A549 (cell line): ENCODE data around the gene PDE4D. TPM values are rescaled to one million over a fixed set of nuclear protein-coding genes. Genes with fewer than 3 reads are reported as not detected.

ENCODE experiments used
- ATAC-seq, 2 experiments: fragments of 200-7000 bp in 1 of 2; fragments of >200 bp in 1 of 2; cut with Nextera tagmentation in 1 of 2; cut with Tn5 transposase in 1 of 2; 3 replicates each; pipeline versions ENCODE4 v1.8.0 to v1.9.1; 2018 to 2020; ENCODE audit warnings: mild to moderate bottlenecking in 1 of 2, moderate library complexity in 1 of 2
- CTCF ChIA-PET: fragments of 300-600 bp; sonication (Branson Sonifier 250); formaldehyde crosslinking; extraction: SDS; loops from one replicate; lab custom pipeline; 2021; ENCODE audit warnings: antibody characterized with exemption, inconsistent platforms; lab: Yijun Ruan, JAX
- POLR2A ChIA-PET: fragments of 350-600 bp; formaldehyde crosslinking; extraction: SDS; loops from one replicate; lab custom pipeline; 2021; ENCODE audit warnings: antibody characterized with exemption, inconsistent platforms; lab: Yijun Ruan, JAX
- DNase-seq, 2 experiments: peaks; one replicate each; pipeline versions ENCODE4 v3.0.0 to v3.0.0-alpha.2; 2011 to 2016; ENCODE audit warnings: low read depth in 1 of 2, low spot score in 1 of 2
- FAIRE-seq: peaks from 2 replicates; lab custom pipeline; 2011; peaks lifted over from hg19 to GRCh38; lab: Jason Lieb, UNC
- H3K27ac ChIP-seq, 2 experiments: fragments of >200 bp; sonication (Bioruptor Twin); formaldehyde crosslinking; 3 replicates each; pipeline ENCODE4 v1.5.1; 2016 to 2017
- H3K4me1 ChIP-seq: fragments of >200 bp; sonication (Bioruptor Twin); formaldehyde crosslinking; 3 replicates; pipeline ENCODE4 v1.6.1; 2016
- H3K4me2 ChIP-seq: fragments of >200 bp; sonication (Bioruptor Twin); formaldehyde crosslinking; 3 replicates; pipeline ENCODE4 v1.6.1; 2016
- H3K4me3 ChIP-seq: fragments of >200 bp; sonication (Bioruptor Twin); formaldehyde crosslinking; 3 replicates; pipeline ENCODE4 v1.5.1; 2016
- H3K9me3 ChIP-seq: fragments of >200 bp; sonication (Bioruptor Twin); formaldehyde crosslinking; 3 replicates; pipeline ENCODE4 v1.6.1; 2016
- BHLHE40 ChIP-seq: IDR thresholded peaks from 2 replicates; pipeline ENCODE4 v1.6.1; 2012; ENCODE audit warnings: low read depth, low read length, inconsistent platforms
- CHD2 ChIP-seq: fragments of 150-350 bp; IDR thresholded peaks from 2 replicates; pipeline ENCODE4 v1.6.1; 2014; ENCODE audit warnings: low read length; ENCODE audit not compliant: partially characterized antibody
- EHF ChIP-seq: fragments of 250-450 bp; sonication (Bioruptor Pico); IDR thresholded peaks from 2 replicates; pipeline ENCODE4 v1.5.0; 2020; ENCODE audit warnings: mild to moderate bottlenecking
- EP300 ChIP-seq, 2 experiments: fragments of >200 bp; sonication (Bioruptor Twin); formaldehyde crosslinking; IDR thresholded peaks; 2 replicates in 1 of 2; 3 replicates in 1 of 2; pipeline ENCODE4 v1.6.1; 2016 to 2017
- ESRRA ChIP-seq: fragments of 150-350 bp; IDR thresholded peaks from 2 replicates; pipeline ENCODE4 v1.6.1; 2014; ENCODE audit warnings: mild to moderate bottlenecking, low read length, borderline replicate concordance
- FOXS1 ChIP-seq: fragments of 250-450 bp; sonication (Bioruptor Pico); IDR thresholded peaks from 2 replicates; pipeline ENCODE4 v1.5.0; 2020; ENCODE audit warnings: mild to moderate bottlenecking, moderate library complexity
- HDAC2 ChIP-seq: fragments of 200-600 bp; sonication (generic); IDR thresholded peaks from 2 replicates; pipeline ENCODE4 v1.6.1; 2016
- HMGXB4 ChIP-seq: fragments of 250-450 bp; sonication (Bioruptor Pico); IDR thresholded peaks from 2 replicates; pipeline ENCODE4 v1.5.0; 2021; ENCODE audit warnings: mild to moderate bottlenecking, moderate library complexity, borderline replicate concordance
- HOXA7 ChIP-seq: fragments of 250-450 bp; sonication (Bioruptor Pico); IDR thresholded peaks from 2 replicates; pipeline ENCODE4 v1.5.0; 2020; ENCODE audit warnings: mild to moderate bottlenecking, moderate library complexity
- JUN ChIP-seq, 2 experiments: fragments of >200 bp; sonication (Bioruptor Twin); formaldehyde crosslinking; IDR thresholded peaks; 2 replicates in 1 of 2; 3 replicates in 1 of 2; pipeline ENCODE4 v1.6.1; 2016 to 2017
- JUNB ChIP-seq: fragments of >200 bp; sonication (Bioruptor Twin); formaldehyde crosslinking; IDR thresholded peaks from 2 replicates; pipeline ENCODE4 v1.6.1; 2016
- KDM1A ChIP-seq: fragments of 200-600 bp; sonication (generic); IDR thresholded peaks from 2 replicates; pipeline ENCODE4 v1.6.1; 2016; ENCODE audit warnings: low read depth, mild to moderate bottlenecking
- KDM5A ChIP-seq: fragments of 200-600 bp; sonication (generic); IDR thresholded peaks from 2 replicates; pipeline ENCODE4 v1.6.1; 2016; ENCODE audit warnings: antibody characterized with exemption, mild to moderate bottlenecking
- MAFK ChIP-seq: fragments of 450-650 bp; IDR thresholded peaks from 2 replicates; pipeline ENCODE4 v1.6.1; 2014; ENCODE audit not compliant: partially characterized antibody
- NFE2L2 ChIP-seq: fragments of 150-350 bp; conservative IDR thresholded peaks from 2 replicates; pipeline ENCODE4 v1.6.1; 2014; ENCODE audit warnings: low read length
- NPAS2 ChIP-seq: fragments of 250-450 bp; sonication (Bioruptor Pico); IDR thresholded peaks from 2 replicates; pipeline ENCODE4 v1.8.0; 2022; ENCODE audit warnings: mild to moderate bottlenecking, moderate library complexity, borderline replicate concordance
- PHF8 ChIP-seq: fragments of 200-600 bp; sonication (generic); IDR thresholded peaks from 2 replicates; pipeline ENCODE4 v1.6.1; 2016; ENCODE audit warnings: low read depth, mild to moderate bottlenecking, antibody characterized with exemption, moderate library complexity, borderline replicate concordance
- POLR2AphosphoS2 ChIP-seq: conservative IDR thresholded peaks from 2 replicates; pipeline ENCODE4 v1.6.1; 2012; ENCODE audit warnings: low read length, improper control_type of control experiment, inconsistent platforms
- RAD21 ChIP-seq, 2 experiments: fragments of >200 bp in 1 of 2; sonication (Bioruptor Twin) in 1 of 2; formaldehyde crosslinking in 1 of 2; IDR thresholded peaks in 1 of 2; conservative IDR thresholded peaks in 1 of 2; 2 replicates in 1 of 2; 3 replicates in 1 of 2; pipeline ENCODE4 v1.6.1; 2012 to 2018; ENCODE audit warnings: inconsistent platforms in 1 of 2
- RARB ChIP-seq: fragments of 250-450 bp; sonication (Bioruptor Pico); IDR thresholded peaks from 2 replicates; pipeline ENCODE4 v1.8.0; 2021; ENCODE audit warnings: mild to moderate bottlenecking, moderate library complexity
- RCOR1 ChIP-seq: fragments of 150-350 bp; IDR thresholded peaks from 2 replicates; pipeline ENCODE4 v1.6.1; 2014; ENCODE audit warnings: antibody characterized with exemption, low read length, low read depth
- RFX5 ChIP-seq: fragments of 450-650 bp; IDR thresholded peaks from 2 replicates; pipeline ENCODE4 v1.7.1; 2014; ENCODE audit warnings: antibody characterized with exemption, mild to moderate bottlenecking, moderate library complexity
- SREBF2 ChIP-seq: fragments of 450-650 bp; IDR thresholded peaks from 2 replicates; pipeline ENCODE4 v1.6.1; 2014; ENCODE audit warnings: mild to moderate bottlenecking, moderate library complexity
- TP53 ChIP-seq: fragments of 250-450 bp; sonication (Bioruptor Pico); IDR thresholded peaks from 2 replicates; pipeline ENCODE4 v1.5.0; 2021; ENCODE audit warnings: mild to moderate bottlenecking, moderate library complexity
- ZFP36 ChIP-seq: fragments of 450-650 bp; IDR thresholded peaks from 2 replicates; pipeline ENCODE4 v1.6.1; 2014; ENCODE audit warnings: borderline replicate concordance; ENCODE audit not compliant: partially characterized antibody
- ZNF302 ChIP-seq: fragments of 250-450 bp; sonication (Bioruptor Pico); IDR thresholded peaks from 2 replicates; pipeline ENCODE4 v1.9.0; 2021; ENCODE audit warnings: inconsistent platforms, mild to moderate bottlenecking, moderate library complexity
- ZSCAN20 ChIP-seq: fragments of 250-450 bp; sonication (Bioruptor Pico); IDR thresholded peaks from 2 replicates; pipeline ENCODE4 v1.8.0; 2022; ENCODE audit warnings: mild to moderate bottlenecking, moderate library complexity
- WGBS: methylation state at CpG from one replicate; pipeline ENCODE4 v1.1.6; 2017; ENCODE audit errors: missing lambda C conversion rate; 5-methylcytosine and 5-hydroxymethylcytosine counted together
- polyA plus RNA-seq, 4 experiments: library from polyadenylated mRNA; depleted of rRNA in 3 of 4; stranded (reverse); fragments of >200 nt; fragmentation: RNase III in 1 of 4; extraction: RNeasy Plus Mini Kit Qiagen cat#74134 plus additional on column Dnase treatment in 1 of 4; gene quantifications; 2 replicates in 3 of 4; 3 replicates in 1 of 4; pipeline ENCODE4 v1.2.3, GENCODE V29; 2011 to 2017
- TF ChIP-seq, protein P1 (sequence below): fragments of 200-600 bp; sonication (generic); IDR thresholded peaks from 2 replicates; pipeline ENCODE4 v1.6.1; 2016; ENCODE audit warnings: antibody characterized with exemption, mild to moderate bottlenecking, moderate library complexity
- TF ChIP-seq, protein P2 (sequence below): IDR thresholded peaks from 2 replicates; pipeline ENCODE4 v1.6.1; 2012
- TF ChIP-seq, protein P3 (sequence below): fragments of >200 bp; sonication (Bioruptor Twin); formaldehyde crosslinking; IDR thresholded peaks from 3 replicates; pipeline ENCODE4 v1.5.1; 2016
- TF ChIP-seq, protein P4 (sequence below): fragments of 450-650 bp; IDR thresholded peaks from 2 replicates; pipeline ENCODE4 v1.6.1; 2014; ENCODE audit warnings: antibody characterized with exemption

Gene PDE4D
- polyA plus RNA-seq, 2 of the 4 experiments (the other 2 are of a cell fraction): 74.0 to 213 TPM

DNA sequence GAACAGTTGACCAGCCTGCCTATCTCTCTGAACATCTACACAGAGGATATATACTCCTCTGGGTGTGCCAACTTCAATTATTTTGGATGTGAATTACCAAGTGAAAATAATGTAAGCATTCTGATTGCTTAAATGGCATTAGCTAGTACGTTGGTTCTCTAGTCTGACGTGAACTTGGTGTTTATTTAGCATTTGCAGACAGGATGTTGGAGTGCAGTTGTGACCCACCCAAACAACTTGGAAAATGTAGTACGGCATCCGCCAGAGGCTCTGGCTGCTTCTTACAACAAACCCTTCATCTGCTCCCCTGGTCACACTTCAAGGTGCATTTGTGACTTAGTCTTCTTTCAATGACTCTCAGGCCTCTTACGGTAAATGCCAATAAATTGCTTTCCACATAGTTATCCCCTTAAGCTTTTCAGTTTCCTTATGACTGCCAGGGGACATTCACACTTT, 616.6 kb downstream of the PDE4D start (continued):
- TF ChIP-seq HDAC2 (no peak), PHF8 (no peak), EP300 (IDR thresholded peaks at IDR 0.05) (peak; percentile 76 to 88; a peak in 3 of 5 replicates), TP53 (CRISPR knock-in tag) (no peak), RAD21 (conservative IDR thresholded peaks at IDR 0.05 in 1 of 2, IDR thresholded peaks at IDR 0.05 in 1 of 2) (peak in 1 of 2 experiments; percentile 12; a peak in 1 of 5 replicates), KDM1A (no peak), SREBF2 (no peak), RCOR1 (no peak), ZSCAN20 (CRISPR knock-in tag) (0 out of 2 replicates have a peak, but pooled peaks have one; percentile 57)
- TF ChIP-seq, protein P1, sequence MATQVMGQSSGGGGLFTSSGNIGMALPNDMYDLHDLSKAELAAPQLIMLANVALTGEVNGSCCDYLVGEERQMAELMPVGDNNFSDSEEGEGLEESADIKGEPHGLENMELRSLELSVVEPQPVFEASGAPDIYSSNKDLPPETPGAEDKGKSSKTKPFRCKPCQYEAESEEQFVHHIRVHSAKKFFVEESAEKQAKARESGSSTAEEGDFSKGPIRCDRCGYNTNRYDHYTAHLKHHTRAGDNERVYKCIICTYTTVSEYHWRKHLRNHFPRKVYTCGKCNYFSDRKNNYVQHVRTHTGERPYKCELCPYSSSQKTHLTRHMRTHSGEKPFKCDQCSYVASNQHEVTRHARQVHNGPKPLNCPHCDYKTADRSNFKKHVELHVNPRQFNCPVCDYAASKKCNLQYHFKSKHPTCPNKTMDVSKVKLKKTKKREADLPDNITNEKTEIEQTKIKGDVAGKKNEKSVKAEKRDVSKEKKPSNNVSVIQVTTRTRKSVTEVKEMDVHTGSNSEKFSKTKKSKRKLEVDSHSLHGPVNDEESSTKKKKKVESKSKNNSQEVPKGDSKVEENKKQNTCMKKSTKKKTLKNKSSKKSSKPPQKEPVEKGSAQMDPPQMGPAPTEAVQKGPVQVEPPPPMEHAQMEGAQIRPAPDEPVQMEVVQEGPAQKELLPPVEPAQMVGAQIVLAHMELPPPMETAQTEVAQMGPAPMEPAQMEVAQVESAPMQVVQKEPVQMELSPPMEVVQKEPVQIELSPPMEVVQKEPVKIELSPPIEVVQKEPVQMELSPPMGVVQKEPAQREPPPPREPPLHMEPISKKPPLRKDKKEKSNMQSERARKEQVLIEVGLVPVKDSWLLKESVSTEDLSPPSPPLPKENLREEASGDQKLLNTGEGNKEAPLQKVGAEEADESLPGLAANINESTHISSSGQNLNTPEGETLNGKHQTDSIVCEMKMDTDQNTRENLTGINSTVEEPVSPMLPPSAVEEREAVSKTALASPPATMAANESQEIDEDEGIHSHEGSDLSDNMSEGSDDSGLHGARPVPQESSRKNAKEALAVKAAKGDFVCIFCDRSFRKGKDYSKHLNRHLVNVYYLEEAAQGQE: no peak
- TF ChIP-seq, protein P2, sequence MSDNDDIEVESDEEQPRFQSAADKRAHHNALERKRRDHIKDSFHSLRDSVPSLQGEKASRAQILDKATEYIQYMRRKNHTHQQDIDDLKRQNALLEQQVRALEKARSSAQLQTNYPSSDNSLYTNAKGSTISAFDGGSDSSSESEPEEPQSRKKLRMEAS: 0 out of 2 replicates have a peak, but pooled peaks have one; percentile 23

GRCh38 chr5:59276325-59276675, 617.2 kb downstream of the PDE4D start:
- no peak for DNase-seq
- peak in 1 of 2 experiments; percentile 18; a peak in 3 of 6 replicates for ATAC-seq
- CTCF ChIA-PET: interaction anchor here (0.6 to 2.6 kb wide), 7 partner anchors 11 to 386 kb away, joined by 3 to 15 read pairs (median 5); no protein-coding TSS in a partner anchor
- FAIRE-seq: peak; percentile 49
- POLR2A ChIA-PET: interaction anchor here (0.5 to 0.7 kb wide), 3 partner anchors 61 to 480 kb away, joined by 3 to 9 read pairs (median 4); no protein-coding TSS in a partner anchor
- Histone ChIP-seq H3K27ac (peak overlapping the region; percentile 72 to 88), H3K4me3 (peak overlapping the region; percentile 54), H3K9me3 (no peaks in the 10 kb centered on the region), H3K4me2 (peak overlapping the region; percentile 92), H3K4me1 (peaks cover 59% of the 10 kb centered on the region)
- TF ChIP-seq NPAS2 (CRISPR knock-in tag) (no peak), ESRRA (no peak), ZNF302 (CRISPR knock-in tag) (no peak), PHF8 (no peak), HOXA7 (CRISPR knock-in tag) (peak; percentile 95), MAFK (peak; percentile 4), HMGXB4 (peak; percentile 51; the same call in 1 of the 2 replicates), BHLHE40 (no peak), ZFP36 (no peak), EHF (CRISPR knock-in tag) (no peak), RARB (peak; percentile 65), POLR2AphosphoS2 (no peak), JUNB (no peak), CHD2 (no peak), FOXS1 (CRISPR knock-in tag) (no peak), NFE2L2 (no peak), RFX5 (no peak), JUN (IDR thresholded peaks at IDR 0.05) (no peak), KDM5A (no peak)
- TF ChIP-seq, protein P3, sequence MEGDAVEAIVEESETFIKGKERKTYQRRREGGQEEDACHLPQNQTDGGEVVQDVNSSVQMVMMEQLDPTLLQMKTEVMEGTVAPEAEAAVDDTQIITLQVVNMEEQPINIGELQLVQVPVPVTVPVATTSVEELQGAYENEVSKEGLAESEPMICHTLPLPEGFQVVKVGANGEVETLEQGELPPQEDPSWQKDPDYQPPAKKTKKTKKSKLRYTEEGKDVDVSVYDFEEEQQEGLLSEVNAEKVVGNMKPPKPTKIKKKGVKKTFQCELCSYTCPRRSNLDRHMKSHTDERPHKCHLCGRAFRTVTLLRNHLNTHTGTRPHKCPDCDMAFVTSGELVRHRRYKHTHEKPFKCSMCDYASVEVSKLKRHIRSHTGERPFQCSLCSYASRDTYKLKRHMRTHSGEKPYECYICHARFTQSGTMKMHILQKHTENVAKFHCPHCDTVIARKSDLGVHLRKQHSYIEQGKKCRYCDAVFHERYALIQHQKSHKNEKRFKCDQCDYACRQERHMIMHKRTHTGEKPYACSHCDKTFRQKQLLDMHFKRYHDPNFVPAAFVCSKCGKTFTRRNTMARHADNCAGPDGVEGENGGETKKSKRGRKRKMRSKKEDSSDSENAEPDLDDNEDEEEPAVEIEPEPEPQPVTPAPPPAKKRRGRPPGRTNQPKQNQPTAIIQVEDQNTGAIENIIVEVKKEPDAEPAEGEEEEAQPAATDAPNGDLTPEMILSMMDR: no peak
- TF ChIP-seq, protein P4, sequence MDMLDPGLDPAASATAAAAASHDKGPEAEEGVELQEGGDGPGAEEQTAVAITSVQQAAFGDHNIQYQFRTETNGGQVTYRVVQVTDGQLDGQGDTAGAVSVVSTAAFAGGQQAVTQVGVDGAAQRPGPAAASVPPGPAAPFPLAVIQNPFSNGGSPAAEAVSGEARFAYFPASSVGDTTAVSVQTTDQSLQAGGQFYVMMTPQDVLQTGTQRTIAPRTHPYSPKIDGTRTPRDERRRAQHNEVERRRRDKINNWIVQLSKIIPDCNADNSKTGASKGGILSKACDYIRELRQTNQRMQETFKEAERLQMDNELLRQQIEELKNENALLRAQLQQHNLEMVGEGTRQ: no peak
- 10% methylated on average over 2 of the region's 2 CpGs for WGBS
